Activated T-helper 1 cell treated with anti-CD3 and anti-CD28 coated beads, Interleukin-12 subunit alpha, Interleukin-12 subunit beta, Interleukin-2, Interleukin-4 antibody, amounts not matched to agents 30 ng/mL and 10 ng/mL and 1 ng/mL, durations not matched to agents 14 hours and 24 hours and 36 hours (primary cell): Measurements from ENCODE around the gene ABL2. TPM values are rescaled to one million over a fixed set of nuclear protein-coding genes. Genes with fewer than 3 reads are reported as not detected.
"Not testable (repeated sequence)": the region's sequence is repeated elsewhere in the genome, so short reads cannot be mapped to it uniquely, and the experiment has no call there.

Experiments
- DNase-seq: peaks from one replicate; pipeline ENCODE4 v3.0.0; 2021; ENCODE audit warnings: low spot score
- H3K27ac Mint-ChIP-seq: one replicate; pipeline ENCODE4 v1.8.0; 2021; ENCODE audit warnings: mild to moderate bottlenecking, mixed read lengths
- H3K27me3 Mint-ChIP-seq: one replicate; pipeline ENCODE4 v1.8.0; 2022; ENCODE audit warnings: mild to moderate bottlenecking, moderate library complexity, mixed read lengths; ENCODE audit not compliant: insufficient read depth
- H3K36me3 Mint-ChIP-seq: one replicate; pipeline ENCODE4 v1.8.0; 2021; ENCODE audit warnings: low read depth, mixed read lengths
- H3K4me1 Mint-ChIP-seq: one replicate; pipeline ENCODE4 v1.8.0; 2021; ENCODE audit warnings: low read depth, mixed read lengths
- H3K4me3 Mint-ChIP-seq: one replicate; pipeline ENCODE4 v1.8.0; 2021; ENCODE audit warnings: mild to moderate bottlenecking, moderate library complexity, mixed read lengths
- H3K9me3 Mint-ChIP-seq: one replicate; pipeline ENCODE4 v1.8.0; 2021; ENCODE audit warnings: mixed read lengths
- intact Hi-C: fragments of 100-400 bp; cut with micrococcal nuclease; formaldehyde crosslinking; loops from one replicate; pipeline ENCODE4 v1.15.1; 2024
- total RNA-seq: library from RNA; stranded (reverse); gene quantifications from 2 replicates; pipeline ENCODE4 v1.2.3, GENCODE V29; 2022

ABL2 gene
- total RNA-seq, 1 donor from 2014 or later, result 9.5 TPM

DNA sequence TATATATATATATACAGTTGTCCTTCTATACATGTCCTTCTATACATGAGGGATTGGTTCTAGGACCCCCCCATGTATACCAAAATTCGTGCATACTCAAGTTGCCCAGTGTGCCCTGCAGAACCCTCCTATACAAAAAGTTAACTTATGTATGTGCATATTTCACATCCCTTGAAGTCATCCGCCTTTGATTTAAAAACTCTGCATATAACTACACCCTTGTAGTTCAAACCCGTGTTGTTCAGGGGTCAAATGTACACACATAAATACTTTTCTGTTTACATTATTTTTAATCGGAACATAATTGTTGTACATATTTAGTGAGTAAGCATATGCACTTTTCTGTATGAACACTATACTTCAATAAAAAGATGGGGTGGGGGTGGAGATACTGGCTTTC is 7.7 kb upstream of the ABL2 start:
- Mint-ChIP-seq H3K4me1 (no peaks in the 10 kb centered on the region), H3K4me3 (no peak overlapping the region), H3K27ac (no peak overlapping the region), H3K27me3 (no peaks in the 10 kb centered on the region), H3K36me3 (no peaks in the 10 kb centered on the region), H3K9me3 (no peaks in the 10 kb centered on the region)
- DNase-seq, result no peak
- intact Hi-C loops, result loop anchor here (10.0 kb wide), 1 partner anchor 62 kb away; no protein-coding TSS in a partner anchor

DNA sequence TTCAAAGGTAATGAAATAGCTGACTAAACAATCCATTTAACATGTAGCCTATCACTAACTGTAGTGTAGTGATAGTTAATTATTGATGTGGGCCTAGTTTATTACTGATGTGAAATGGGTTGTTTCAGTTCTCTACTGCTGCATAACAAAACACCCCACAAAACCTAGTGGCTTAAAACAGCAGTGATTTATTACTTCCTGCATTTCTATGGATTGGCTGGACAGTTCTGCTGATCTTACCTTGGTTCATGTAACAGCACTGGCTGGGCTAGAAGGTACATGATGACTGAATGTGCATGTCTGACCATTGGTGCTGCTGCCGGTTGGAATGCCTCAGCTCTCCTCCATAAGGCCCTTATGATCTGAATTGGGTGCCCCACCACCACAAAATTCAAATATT is 5.4 kb upstream of the ABL2 start:
- Mint-ChIP-seq H3K27me3 (no peaks in the 10 kb centered on the region), H3K36me3 (no peaks in the 10 kb centered on the region), H3K4me1 (peaks cover 9% of the 10 kb centered on the region), H3K27ac (no peak overlapping the region), H3K9me3 (no peaks in the 10 kb centered on the region), H3K4me3 (no peak overlapping the region)
- DNase-seq, result no peak
- intact Hi-C loops, result loop anchor here (10.0 kb wide), 1 partner anchor 60 kb away; no protein-coding TSS in a partner anchor

DNA sequence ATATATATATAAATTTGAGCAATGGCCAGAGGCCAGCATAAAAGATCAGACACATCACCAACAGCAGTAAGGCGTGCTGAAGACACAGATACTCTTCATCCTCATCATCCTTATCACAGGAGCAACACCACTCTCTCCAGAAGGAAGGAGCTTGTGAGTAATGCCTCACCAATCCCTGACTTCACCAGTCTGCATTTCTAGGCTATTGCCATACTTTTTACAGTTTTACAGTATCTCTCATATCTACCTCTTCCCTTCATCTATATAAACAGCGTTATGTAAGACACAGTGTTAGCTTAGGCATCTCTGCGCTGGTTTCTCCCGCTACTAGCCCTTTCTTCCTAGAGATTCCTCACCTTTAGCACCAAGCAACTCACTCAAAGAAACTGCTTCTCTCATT is 2.4 kb upstream of the ABL2 start:
- peaks cover 28% of the 10 kb centered on the region for H3K4me1 Mint-ChIP-seq
- DNase-seq, result no peak
- H3K27me3 Mint-ChIP-seq, result no peaks in the 10 kb centered on the region
- peaks cover 5% of the 10 kb centered on the region for H3K36me3 Mint-ChIP-seq
- H3K4me3 Mint-ChIP-seq, result no peak overlapping the region
- intact Hi-C loops, result loop anchor here (10.0 kb wide), 1 partner anchor 57 kb away; no protein-coding TSS in a partner anchor
- H3K9me3 Mint-ChIP-seq, result no peaks in the 10 kb centered on the region
- no peak overlapping the region for H3K27ac Mint-ChIP-seq

DNA sequence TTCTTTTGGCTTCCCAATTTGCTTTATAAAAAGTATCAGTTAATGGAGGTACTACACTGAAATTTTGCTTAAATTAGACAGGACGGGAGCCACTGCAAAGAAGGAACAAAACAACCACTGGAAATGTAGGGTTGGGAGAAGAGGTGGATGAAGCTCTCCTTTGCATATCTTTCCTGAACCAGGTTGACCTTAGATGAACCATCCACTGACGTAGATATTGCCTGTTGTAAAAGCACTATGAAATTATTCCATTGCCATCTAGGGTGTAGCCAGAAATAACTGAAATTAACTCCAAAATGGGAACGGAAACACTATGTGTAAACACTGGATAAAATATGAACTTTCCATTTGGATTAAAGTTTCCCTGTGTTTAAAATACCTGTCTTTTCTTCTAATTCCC is 1.2 kb upstream of the ABL2 start:
- H3K27ac Mint-ChIP-seq, result peak overlapping the region; percentile 76
- H3K27me3 Mint-ChIP-seq, result no peaks in the 10 kb centered on the region
- peak overlapping the region; percentile 88 for H3K4me3 Mint-ChIP-seq
- peaks cover 31% of the 10 kb centered on the region for H3K4me1 Mint-ChIP-seq
- intact Hi-C loops, result loop anchor here (1.0 to 10.0 kb wide), 3 partner anchors 56 to 149 kb away; partner anchors contain the start of gene SOAT1
- H3K9me3 Mint-ChIP-seq, result no peaks in the 10 kb centered on the region
- H3K36me3 Mint-ChIP-seq, result peaks cover 7% of the 10 kb centered on the region
- DNase-seq, result no peak

DNA sequence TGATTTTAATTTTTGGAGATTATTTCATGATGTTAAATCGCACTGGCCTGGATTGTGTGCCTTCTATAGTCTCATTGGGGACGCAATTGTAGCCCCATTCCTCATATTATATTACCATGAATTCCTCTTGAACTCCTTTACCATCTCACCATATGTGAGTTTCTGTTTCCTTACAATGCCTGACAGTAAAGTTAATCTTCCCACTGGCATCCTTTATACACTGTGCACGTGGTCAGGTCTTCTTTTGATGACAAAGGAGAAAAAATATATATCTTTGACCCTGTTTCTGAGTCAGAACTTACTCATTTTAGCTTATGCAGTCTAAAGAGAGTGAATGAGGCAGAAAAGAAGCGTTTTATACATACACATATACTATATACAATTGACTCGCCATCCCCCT is 774 bp upstream of the ABL2 start:
- Mint-ChIP-seq H3K4me3 (peak overlapping the region; percentile 88), H3K36me3 (peaks cover 7% of the 10 kb centered on the region), H3K27me3 (no peaks in the 10 kb centered on the region), H3K9me3 (no peaks in the 10 kb centered on the region), H3K27ac (peak overlapping the region; percentile 76), H3K4me1 (peaks cover 31% of the 10 kb centered on the region)
- intact Hi-C loops, result loop anchor here (1.0 to 10.0 kb wide), 3 partner anchors 55 to 149 kb away; partner anchors contain the start of gene SOAT1
- DNase-seq, result no peak

DNA sequence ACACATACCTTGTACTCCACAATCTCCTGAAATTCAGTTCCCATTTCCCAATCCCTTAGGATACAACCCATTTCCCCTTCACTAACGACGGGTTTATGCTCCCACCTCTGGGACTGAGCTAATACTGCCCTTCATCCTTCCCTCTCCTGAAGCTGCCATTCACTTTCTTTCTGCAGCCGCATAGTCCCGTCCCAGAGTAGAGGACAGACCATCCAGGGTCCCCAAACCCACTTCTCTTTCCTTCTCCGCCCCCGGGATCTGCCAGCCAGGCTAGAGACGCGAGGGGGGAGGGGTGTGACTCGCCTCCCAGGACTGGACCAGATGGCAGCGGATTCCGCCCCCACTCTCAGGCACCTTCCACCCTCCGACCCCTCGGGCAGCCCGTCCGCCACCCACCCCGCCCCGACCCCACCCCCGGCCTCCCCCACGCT is 679 bp downstream of the ABL2 start:
- no peaks in the 10 kb centered on the region for H3K9me3 Mint-ChIP-seq
- peaks cover 7% of the 10 kb centered on the region for H3K36me3 Mint-ChIP-seq
- no peaks in the 10 kb centered on the region for H3K27me3 Mint-ChIP-seq
- H3K27ac Mint-ChIP-seq, result peak overlapping the region; percentile 74
- DNase-seq, result peak; percentile 21
- peaks cover 31% of the 10 kb centered on the region for H3K4me1 Mint-ChIP-seq
- H3K4me3 Mint-ChIP-seq, result peak overlapping the region; percentile 88
- intact Hi-C loops, result loop anchor here (1.0 to 5.0 kb wide), 6 partner anchors 14 to 686 kb away; no protein-coding TSS in a partner anchor

DNA sequence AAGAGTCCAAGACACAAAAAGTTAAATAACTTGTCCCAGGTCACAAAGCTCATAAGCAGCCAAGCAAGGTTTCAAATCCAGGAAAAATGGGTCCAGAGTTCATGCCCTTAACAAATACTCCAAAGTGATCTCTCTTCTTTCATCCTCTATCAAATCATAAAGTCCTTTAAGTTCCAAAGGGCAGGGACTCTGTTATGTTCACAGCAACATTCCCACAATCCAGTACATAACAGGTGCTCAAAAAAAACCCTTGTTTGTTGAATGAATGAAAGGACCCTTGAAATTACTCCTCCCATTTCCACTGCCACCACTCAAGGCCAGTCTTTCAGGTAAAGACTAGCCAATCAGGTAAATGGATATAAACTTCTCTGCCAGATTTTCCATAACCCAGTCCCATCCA is 2.7 kb downstream of the ABL2 start:
- intact Hi-C loops, result loop anchor here (5.0 kb wide), 1 partner anchor 684 kb away; no protein-coding TSS in a partner anchor
- H3K4me3 Mint-ChIP-seq, result no peak overlapping the region
- no peaks in the 10 kb centered on the region for H3K27me3 Mint-ChIP-seq
- DNase-seq, result no peak
- H3K9me3 Mint-ChIP-seq, result no peaks in the 10 kb centered on the region
- no peak overlapping the region for H3K27ac Mint-ChIP-seq
- peaks cover 31% of the 10 kb centered on the region for H3K4me1 Mint-ChIP-seq
- peaks cover 10% of the 10 kb centered on the region for H3K36me3 Mint-ChIP-seq

DNA sequence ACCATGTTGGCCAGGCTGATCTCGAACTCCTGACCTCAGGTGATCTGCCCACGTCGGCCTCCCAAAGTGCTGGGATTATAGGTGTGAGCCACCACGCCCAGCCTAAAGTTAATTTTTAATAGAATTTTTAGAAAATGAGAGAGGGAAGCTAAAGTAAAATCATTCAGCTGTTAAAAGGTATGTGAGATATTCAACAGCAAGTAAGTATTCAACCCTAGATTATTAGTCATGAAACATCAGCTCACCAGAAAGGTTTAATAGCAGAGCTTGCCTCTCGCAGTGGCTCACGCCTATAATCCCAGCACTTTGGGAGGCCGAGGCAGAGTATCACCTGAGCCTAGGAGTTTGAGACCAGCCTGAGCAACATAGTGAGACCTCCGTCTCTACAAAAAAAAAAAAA is 5.0 kb downstream of the ABL2 start:
- H3K4me3 Mint-ChIP-seq, DNase-seq, H3K27me3 Mint-ChIP-seq, H3K9me3 Mint-ChIP-seq, intact Hi-C loops, H3K27ac Mint-ChIP-seq: not testable (repeated sequence)
- Mint-ChIP-seq H3K36me3 (peaks cover 13% of the 10 kb centered on the region), H3K4me1 (peaks cover 21% of the 10 kb centered on the region)

DNA sequence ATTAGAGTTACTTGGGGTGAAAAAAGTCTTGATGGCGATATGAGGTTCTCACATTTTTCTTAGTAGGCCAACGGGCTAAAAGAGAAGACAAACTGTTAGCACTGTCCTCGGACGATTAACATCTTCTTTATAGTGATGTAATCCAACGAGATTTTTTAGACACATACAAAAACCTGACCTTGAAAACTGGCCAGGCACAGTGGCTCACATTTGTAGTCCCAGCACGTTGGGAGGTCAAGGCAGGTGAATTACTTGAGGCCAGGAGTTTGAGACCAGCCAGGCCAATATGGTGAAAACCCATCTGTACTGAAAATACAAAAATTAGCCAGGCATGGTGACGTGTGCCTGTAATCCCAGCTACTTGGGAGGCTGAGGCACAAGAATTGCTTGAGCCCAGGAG is 8.4 kb downstream of the ABL2 start:
- H3K9me3 Mint-ChIP-seq, intact Hi-C loops: not testable (repeated sequence)

DNA sequence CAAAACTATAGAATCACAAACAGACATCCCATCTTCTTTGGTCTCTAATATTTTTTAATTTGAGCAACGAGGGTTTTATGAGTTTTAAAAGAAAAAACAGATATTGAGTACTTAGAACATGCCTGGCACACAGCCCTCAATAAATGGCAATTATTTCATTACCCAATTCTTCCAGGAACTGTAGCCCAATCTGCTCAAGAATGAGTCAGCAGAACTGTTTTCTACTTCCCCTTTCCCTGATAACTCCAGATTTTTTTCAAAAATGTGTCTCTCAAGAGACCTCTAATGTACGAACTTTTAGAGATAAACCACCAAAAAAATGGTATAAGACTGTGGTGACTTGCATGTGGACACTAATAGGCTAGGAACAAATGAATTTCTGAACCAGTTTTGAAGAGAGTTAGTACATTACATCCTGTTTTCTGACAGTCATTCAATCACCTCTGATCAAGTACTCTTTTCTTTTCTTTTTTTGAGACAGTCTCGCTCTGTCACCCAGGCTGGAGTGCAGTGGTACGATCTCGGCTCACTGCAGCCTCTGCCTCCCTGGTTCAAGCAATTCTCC is 11.5 kb downstream of the ABL2 start:
- no peaks in the 10 kb centered on the region for H3K27me3 Mint-ChIP-seq
- DNase-seq, result no peak
- no peak overlapping the region for H3K27ac Mint-ChIP-seq
- intact Hi-C loops, result no loop called here
- peaks cover 14% of the 10 kb centered on the region for H3K4me1 Mint-ChIP-seq
- peaks cover 6% of the 10 kb centered on the region for H3K36me3 Mint-ChIP-seq
- no peak overlapping the region for H3K4me3 Mint-ChIP-seq
- H3K9me3 Mint-ChIP-seq, result no peaks in the 10 kb centered on the region

More for the DNA sequence above, 8.4 kb downstream of the ABL2 start:
- not testable (repeated sequence) for H3K4me1 Mint-ChIP-seq, H3K27me3 Mint-ChIP-seq, H3K4me3 Mint-ChIP-seq, H3K27ac Mint-ChIP-seq, DNase-seq, H3K36me3 Mint-ChIP-seq

DNA sequence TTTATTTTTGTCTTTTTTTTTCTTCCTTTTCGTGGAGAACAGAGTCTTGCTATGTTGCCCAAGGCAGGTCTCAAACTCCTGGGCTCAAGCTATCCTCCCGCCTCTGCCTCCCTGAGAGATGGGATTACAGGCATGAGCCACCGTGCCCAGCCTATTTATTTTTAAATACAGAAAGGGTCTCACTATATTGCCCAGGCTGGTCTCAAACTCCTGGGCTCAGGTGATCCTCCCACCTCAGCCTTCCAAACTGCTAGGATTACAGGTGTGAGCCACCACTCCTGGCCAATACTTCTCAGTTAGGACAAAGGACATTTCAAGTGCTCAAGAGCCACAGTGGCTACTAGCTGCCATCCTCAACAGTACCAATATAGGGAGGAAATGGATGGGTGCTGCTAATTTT is 16.2 kb downstream of the ABL2 start:
- H3K36me3 Mint-ChIP-seq, H3K27me3 Mint-ChIP-seq, DNase-seq, H3K4me3 Mint-ChIP-seq, intact Hi-C loops, H3K9me3 Mint-ChIP-seq, H3K27ac Mint-ChIP-seq: not testable (repeated sequence)
- H3K4me1 Mint-ChIP-seq, result peaks cover 10% of the 10 kb centered on the region

DNA sequence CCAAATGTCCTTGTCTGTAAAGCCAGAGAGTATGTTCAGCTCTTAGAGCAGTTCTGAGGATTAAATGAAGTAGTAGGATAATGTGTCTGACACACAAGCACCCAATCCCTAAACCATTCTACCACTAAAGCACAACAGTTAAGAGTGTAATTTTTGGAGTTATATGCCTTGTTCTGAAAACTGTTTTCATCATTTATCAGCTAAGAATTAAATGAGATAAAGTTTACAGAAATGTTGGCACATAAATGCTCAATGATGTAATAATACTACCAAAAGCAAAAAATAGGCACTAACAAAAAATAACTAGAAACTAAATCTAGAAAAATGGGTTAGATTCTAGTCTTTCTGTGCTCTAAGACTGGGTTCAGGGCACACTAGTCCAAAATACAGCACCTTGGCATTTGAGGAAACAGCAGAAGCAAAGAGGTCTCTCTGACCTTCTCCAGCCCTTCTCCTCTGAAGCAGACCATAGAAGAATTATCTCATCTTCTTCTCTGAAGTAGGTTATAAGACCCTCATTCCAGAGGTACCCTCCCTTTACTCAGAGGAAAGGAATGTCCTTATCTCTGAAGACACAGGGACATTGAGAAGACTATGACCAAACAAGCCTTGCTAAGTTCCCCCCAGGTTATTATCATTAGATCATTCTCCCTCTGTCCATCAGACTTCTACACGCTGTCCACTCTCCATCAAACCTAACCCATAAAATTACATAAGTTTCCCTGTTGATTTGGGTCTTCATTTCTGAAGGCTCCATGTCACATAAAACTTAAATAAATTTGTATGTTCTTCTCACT is 20.6 kb downstream of the ABL2 start:
- Mint-ChIP-seq H3K27ac (no peak overlapping the region), H3K4me3 (no peak overlapping the region)

DNA sequence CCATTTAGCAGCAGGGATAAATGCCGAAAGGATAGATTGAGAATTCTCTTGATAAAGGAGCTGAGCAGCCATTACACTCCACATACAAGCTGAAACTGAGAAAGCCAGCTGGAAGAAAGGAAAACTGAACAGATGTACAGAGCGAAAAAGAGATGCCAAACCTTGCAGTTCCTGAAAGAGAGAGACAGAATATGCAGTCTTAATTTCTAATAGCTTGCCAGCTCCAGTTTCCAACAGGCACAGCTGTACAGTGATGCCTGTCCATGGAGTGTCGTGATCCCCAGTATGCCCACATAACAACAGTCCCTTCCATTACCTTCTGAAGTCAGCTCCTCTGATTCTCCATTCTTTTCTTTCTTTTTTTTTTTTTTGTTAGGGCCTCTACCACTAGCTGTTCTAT is 22.7 kb downstream of the ABL2 start:
- Mint-ChIP-seq H3K4me3 (no peak overlapping the region), H3K27ac (no peak overlapping the region), H3K36me3 (peaks cover 2% of the 10 kb centered on the region), H3K4me1 (peaks cover 16% of the 10 kb centered on the region), H3K27me3 (no peaks in the 10 kb centered on the region), H3K9me3 (peaks cover 2% of the 10 kb centered on the region)
- no peak for DNase-seq
- intact Hi-C loops, result no loop called here

More for the DNA sequence above, 20.6 kb downstream of the ABL2 start:
- H3K36me3 Mint-ChIP-seq, result no peaks in the 10 kb centered on the region
- intact Hi-C loops, result no loop called here
- H3K9me3 Mint-ChIP-seq, result peaks cover 3% of the 10 kb centered on the region
- H3K27me3 Mint-ChIP-seq, result no peaks in the 10 kb centered on the region
- peaks cover 5% of the 10 kb centered on the region for H3K4me1 Mint-ChIP-seq
- no peak for DNase-seq
